Neural progenitor cell (in vitro differentiated cells): ENCODE results near the gene NSD1.

Experiments
- CTCF ChIP-seq: fragments of 200-600 bp; sonication (generic); IDR thresholded peaks from 2 replicates; pipeline ENCODE4 v1.5.1; 2017; ENCODE audit warnings: antibody characterized with exemption, mild to moderate bottlenecking
- EZH2phosphoT487 ChIP-seq: fragments of 200-600 bp; sonication (generic); IDR thresholded peaks from 2 replicates; pipeline ENCODE4 v1.6.1; 2017; ENCODE audit warnings: antibody characterized with exemption

DNA sequence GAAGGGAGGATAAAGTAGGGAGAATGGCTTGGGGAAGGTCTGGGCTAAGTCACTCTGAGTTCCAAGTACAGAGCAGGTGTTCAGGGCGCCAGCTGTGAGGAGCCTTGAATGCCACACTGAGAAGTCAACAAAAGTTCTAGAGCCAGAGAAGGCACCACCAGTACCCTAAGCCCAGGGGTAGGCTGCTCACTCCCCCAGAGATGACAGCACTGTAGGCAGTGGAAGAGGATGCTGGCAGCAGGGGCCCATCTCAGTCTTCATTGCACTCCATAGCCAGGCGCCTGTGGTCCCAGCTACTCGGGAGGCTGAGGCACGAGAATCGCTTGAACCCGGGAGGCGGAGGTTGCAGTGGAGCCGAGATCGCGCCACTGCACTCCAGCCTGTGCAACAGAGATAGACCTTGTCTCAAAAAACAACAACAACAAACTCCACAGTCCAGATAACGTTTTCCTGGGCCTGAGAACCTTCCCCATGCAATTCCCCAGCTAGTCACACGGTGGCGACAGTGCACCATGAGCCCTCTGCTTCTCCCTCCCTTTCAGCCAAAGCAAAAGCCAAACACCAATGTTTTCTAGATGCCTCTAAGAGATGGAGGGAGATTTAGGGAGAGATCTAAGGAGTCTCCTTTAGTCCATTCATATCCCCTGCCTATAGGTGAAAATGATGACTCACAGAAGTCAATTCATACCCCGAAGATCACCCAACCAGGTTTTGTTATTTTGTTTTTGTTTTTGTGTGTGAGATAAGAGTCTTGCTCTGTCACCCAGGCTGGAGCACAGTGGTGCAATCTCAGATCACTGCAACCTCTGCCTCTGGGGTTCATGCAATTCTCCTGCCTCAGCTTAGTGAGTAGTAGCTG lies 19.8 kb upstream of the NSD1 start:
- TF ChIP-seq CTCF (peak; percentile 97), EZH2phosphoT487 (no peak)
